ENCODE measurements around the gene AACS.
"Not testable (repeated sequence)": the region's sequence is repeated elsewhere in the genome, so short reads cannot be mapped to it uniquely, and the experiment has no call there.

AACS gene

GRCh38 chr12:125092108-125092871 is 27.1 kb downstream of the AACS start:
- no peak for DNase-seq

- no peak for DNase-seq
These were observed 27.8 kb downstream of the AACS start for GRCh38 chr12:125092872-125093680.

GRCh38 chr12:125093681-125094330 is 28.6 kb downstream of the AACS start:
- DNase-seq, result no peak

- no peak for DNase-seq
These were observed 31.7 kb downstream of the AACS start for GRCh38 chr12:125096894-125097293.

- DNase-seq, result no peak
These were observed 32.2 kb downstream of the AACS start for GRCh38 chr12:125097427-125097826.

GRCh38 chr12:125098676-125099408 is 33.6 kb downstream of the AACS start:
- no peak for DNase-seq

- no peak for DNase-seq
These were observed 34.2 kb downstream of the AACS start for GRCh38 chr12:125099409-125099782.

- no peak for DNase-seq
These were observed 35.6 kb downstream of the AACS start for GRCh38 chr12:125100551-125101434.

GRCh38 chr12:125104982-125105381 is 39.7 kb downstream of the AACS start:
- DNase-seq, result no peak

- no peak for DNase-seq
These were observed 40.4 kb downstream of the AACS start for GRCh38 chr12:125105600-125105999.

- no peak for DNase-seq
These were observed 45.6 kb downstream of the AACS start for GRCh38 chr12:125110641-125111360.

- DNase-seq, result no peak
These were observed 46.2 kb downstream of the AACS start for GRCh38 chr12:125111403-125111802.

GRCh38 chr12:125112614-125113013 is 47.4 kb downstream of the AACS start:
- DNase-seq, result not testable (repeated sequence)

- no peak for DNase-seq
These were observed 48.0 kb downstream of the AACS start for GRCh38 chr12:125113263-125113662.

GRCh38 chr12:125113789-125114188 is 48.6 kb downstream of the AACS start:
- DNase-seq, result no peak

GRCh38 chr12:125114365-125115141 is 49.3 kb downstream of the AACS start:
- no peak for DNase-seq

GRCh38 chr12:125120566-125120965 is 55.3 kb downstream of the AACS start:
- no peak for DNase-seq

- no peak for DNase-seq
These were observed 55.9 kb downstream of the AACS start for GRCh38 chr12:125121106-125121505.

- no peak for DNase-seq
These were observed 57.4 kb downstream of the AACS start for GRCh38 chr12:125122668-125123067.

GRCh38 chr12:125124320-125124966 is 59.2 kb downstream of the AACS start:
- no peak for DNase-seq

Data from inflammatory macrophage (primary cell).